Measurements from ENCODE around the gene SQOR. TPM values are rescaled to one million over a fixed set of nuclear protein-coding genes. Genes with fewer than 3 reads are reported as not detected.
"Not testable (repeated sequence)": the region's sequence is repeated elsewhere in the genome, so short reads cannot be mapped to it uniquely, and the experiment has no call there.

The SQOR gene
- total RNA-seq, 4 donors from 2014 or later = 49.8 to 80.4 (median 67.8) TPM

DNA sequence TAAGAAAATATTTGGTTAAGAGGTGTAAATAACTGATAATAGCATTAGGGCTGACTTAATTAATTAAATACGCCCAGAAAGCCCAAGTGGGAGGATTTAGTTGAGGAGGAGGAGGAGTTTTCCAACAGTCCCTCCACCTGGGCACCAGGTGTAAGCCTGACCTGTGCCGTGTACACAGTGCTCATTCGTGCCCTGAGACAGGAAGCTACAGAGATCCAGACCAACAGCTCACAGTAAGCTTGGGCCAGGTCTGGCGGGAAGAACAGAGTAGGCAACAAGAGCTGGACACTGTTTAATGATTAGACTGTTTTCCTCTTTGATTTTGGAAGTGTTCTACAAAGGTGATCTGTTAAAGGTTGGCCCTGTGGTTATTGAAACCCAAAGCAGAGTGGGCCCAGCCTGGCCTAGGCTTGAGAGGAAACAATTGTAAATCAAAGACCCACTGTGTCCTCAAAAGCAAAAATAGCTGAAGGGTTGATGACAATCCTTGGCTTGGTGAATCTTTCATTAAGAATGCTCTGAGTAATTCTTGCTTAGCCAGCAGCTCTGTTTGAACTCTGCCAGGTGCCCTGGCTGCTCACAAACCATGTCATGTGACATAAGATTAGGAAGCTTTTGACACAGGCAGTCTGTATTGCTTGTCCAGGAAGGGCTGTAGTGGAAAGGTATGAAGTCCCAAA is 13.8 kb downstream of the SQOR start:
- WGBS = 93% methylated on average over 4 of the region's 4 CpGs
- intact Hi-C loops (cut with DNase I) = no loop called here
- no peak for TF ChIP-seq POLR2AphosphoS5 (IDR thresholded peaks at IDR 0.05)
- TF ChIP-seq POLR2A (IDR thresholded peaks at IDR 0.05; ENCODE audit: low read depth) = no peak
- TF ChIP-seq, protein P1, sequence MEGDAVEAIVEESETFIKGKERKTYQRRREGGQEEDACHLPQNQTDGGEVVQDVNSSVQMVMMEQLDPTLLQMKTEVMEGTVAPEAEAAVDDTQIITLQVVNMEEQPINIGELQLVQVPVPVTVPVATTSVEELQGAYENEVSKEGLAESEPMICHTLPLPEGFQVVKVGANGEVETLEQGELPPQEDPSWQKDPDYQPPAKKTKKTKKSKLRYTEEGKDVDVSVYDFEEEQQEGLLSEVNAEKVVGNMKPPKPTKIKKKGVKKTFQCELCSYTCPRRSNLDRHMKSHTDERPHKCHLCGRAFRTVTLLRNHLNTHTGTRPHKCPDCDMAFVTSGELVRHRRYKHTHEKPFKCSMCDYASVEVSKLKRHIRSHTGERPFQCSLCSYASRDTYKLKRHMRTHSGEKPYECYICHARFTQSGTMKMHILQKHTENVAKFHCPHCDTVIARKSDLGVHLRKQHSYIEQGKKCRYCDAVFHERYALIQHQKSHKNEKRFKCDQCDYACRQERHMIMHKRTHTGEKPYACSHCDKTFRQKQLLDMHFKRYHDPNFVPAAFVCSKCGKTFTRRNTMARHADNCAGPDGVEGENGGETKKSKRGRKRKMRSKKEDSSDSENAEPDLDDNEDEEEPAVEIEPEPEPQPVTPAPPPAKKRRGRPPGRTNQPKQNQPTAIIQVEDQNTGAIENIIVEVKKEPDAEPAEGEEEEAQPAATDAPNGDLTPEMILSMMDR (IDR thresholded peaks at IDR 0.05) = no peak
- TF ChIP-seq EP300 (IDR thresholded peaks at IDR 0.05) = no peak

DNA sequence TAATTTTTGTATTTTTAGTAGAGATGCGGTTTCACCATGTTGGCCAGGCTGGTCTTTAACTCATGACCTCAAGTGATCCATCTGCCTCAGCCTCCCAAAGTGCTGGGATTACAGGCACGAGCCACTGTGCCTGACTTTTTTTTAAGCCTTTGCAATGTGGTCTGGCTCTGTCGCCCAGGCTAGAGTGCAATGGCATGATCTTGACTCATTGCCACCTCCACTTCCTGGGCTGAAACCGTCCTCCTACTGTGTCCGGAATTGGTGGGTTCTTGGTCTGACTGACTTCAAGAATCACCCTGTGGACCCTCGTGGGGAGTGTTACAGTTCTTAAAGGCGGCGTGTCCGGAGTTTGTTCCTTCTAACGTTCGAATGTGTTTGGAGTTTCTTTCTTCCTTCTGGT is 15.2 kb downstream of the SQOR start:
- H3K27ac ChIP-seq (replicated peaks in 1 of 4); H3K4me3 ChIP-seq; H3K27me3 ChIP-seq; H3K36me3 ChIP-seq; DNase-seq (ENCODE audit: extremely low spot score); H3K9me3 ChIP-seq; intact Hi-C loops (cut with DNase I): not testable (repeated sequence)
- 89% methylated on average over 8 of the region's 11 CpGs for WGBS
- H3K4me1 ChIP-seq = peaks cover 36 to 64% (median 59%) of the 10 kb centered on the region in 4 donors

More for the DNA sequence above, 13.8 kb downstream of the SQOR start:
- Histone ChIP-seq H3K27ac (replicated peaks in 1 of 4) (no peak overlapping the region), H3K27me3 (no peaks in the 10 kb centered on the region), H3K36me3 (peaks cover 0 to 7% (median 0%) of the 10 kb centered on the region in 4 donors), H3K4me3 (no peak overlapping the region), H3K9me3 (no peaks in the 10 kb centered on the region), H3K4me1 (peaks cover 29 to 58% (median 54%) of the 10 kb centered on the region in 4 donors)
- no peak for DNase-seq (ENCODE audit: extremely low spot score)

DNA sequence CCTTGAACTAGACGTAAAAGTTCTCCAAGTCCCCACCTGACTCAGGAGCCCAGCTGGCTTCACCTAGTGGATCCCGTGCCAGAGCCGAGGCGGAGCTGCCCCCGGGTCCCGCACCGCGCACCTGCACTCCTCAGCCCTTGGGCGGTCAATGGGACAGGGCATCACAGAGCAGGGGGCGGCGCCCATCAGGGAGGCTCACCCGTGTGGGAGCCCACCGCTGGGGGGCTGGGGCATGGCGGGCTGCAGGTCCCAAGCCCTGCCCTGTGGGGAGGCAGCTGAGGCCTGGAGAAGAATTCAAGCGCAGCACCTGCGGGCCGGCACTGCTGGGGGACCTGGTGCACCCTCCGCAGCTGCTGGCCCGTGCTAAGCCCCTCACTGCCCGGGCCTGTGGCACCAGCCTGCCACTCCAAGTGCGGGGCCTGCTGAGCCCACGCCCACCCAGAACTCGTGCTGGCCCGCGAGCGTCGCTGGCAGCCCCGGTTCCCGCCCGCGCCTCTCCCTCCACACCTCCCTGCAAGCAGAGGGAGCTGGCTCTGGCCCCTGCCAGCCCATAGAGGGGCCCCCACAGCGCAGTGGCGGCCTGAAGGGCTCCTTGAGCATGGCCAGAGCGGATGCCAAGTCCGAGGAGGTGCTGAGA is 16.2 kb downstream of the SQOR start:
- H3K9me3 ChIP-seq = no peaks in the 10 kb centered on the region
- no peak overlapping the region for H3K4me3 ChIP-seq
- no peaks in the 10 kb centered on the region for H3K27me3 ChIP-seq
- no peak overlapping the region for H3K27ac ChIP-seq (replicated peaks in 1 of 4)
- intact Hi-C loops (cut with DNase I) = no loop called here
- H3K4me1 ChIP-seq = peaks cover 26 to 54% (median 50%) of the 10 kb centered on the region in 4 donors
- 98% methylated on average over 24 of the region's 35 CpGs for WGBS
- DNase-seq (ENCODE audit: extremely low spot score) = no peak
- TF ChIP-seq, protein P1 (IDR thresholded peaks at IDR 0.05) = no peak
- TF ChIP-seq EP300 (IDR thresholded peaks at IDR 0.05) = no peak
- TF ChIP-seq POLR2AphosphoS5 (IDR thresholded peaks at IDR 0.05) = no peak
- peaks cover 0 to 7% (median 0%) of the 10 kb centered on the region in 4 donors for H3K36me3 ChIP-seq

DNA sequence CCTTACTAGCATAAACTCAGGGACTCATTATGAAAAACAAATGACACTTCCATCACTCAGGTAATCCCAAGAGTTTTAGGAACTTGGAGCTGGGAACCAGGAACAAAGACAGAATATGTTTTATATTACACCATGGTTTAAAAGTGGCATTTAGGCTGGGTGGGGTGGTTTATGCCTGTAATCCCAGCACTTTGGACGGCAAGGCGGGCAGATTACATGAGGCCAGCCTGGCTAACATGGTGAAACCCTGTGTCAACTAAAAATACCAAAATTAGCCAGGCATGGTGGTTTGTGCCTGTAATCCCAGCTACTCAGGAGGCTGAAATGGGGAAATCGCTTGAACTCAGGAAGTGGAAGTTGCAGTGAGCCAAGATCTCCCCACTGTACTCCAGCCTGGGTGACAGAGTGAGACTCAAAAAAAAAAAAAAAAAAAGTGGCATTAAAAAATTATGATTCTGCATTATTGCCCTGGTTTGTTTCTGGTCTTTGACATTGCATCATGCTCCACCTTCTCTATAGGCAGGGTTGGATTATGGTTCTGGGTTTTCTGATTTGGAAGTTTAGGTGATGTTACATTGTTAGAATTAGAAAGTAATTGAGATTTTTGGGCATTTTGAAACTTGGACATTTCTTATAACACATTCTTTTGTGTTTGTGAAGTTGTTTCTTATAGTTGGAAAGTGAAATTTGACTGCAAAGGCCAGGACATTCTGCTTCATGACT is 19.0 kb downstream of the SQOR start:
- H3K4me1 ChIP-seq = peaks cover 25 to 49% (median 44%) of the 10 kb centered on the region in 4 donors
- DNase-seq (ENCODE audit: extremely low spot score) = no peak
- no peak for TF ChIP-seq EP300 (IDR thresholded peaks at IDR 0.05)
- TF ChIP-seq, protein P1 (IDR thresholded peaks at IDR 0.05) = no peak
- no peak for TF ChIP-seq POLR2AphosphoS5 (IDR thresholded peaks at IDR 0.05)
- TF ChIP-seq POLR2A (IDR thresholded peaks at IDR 0.05; ENCODE audit: low read depth) = no peak
- no peak overlapping the region for H3K27ac ChIP-seq (replicated peaks in 1 of 4)
- no peak overlapping the region for H3K4me3 ChIP-seq
- H3K36me3 ChIP-seq = peaks cover 0 to 10% (median 0%) of the 10 kb centered on the region in 4 donors
- intact Hi-C loops (cut with DNase I) = no loop called here
- H3K9me3 ChIP-seq = no peaks in the 10 kb centered on the region
- H3K27me3 ChIP-seq = no peaks in the 10 kb centered on the region
- 48% methylated on average over 3 of the region's 3 CpGs for WGBS

DNA sequence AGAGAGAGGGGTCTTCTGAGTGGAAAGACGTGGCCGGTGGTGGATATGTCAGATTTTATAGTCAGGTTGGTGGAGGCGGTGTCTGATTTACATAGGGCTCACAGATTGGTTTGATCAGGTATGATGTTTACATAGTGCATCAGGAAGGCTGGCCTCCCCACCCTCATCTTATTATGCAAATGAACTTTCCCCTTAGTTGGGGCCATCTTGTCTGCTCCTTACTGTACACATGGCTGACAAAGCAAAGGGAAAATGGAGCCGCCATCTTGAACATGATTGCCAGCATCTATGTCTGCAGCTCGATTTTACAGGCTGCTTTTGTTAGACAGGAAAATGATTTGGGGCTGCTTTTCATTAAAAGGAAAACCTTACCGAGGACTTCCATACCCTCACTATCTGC is 19.9 kb downstream of the SQOR start:
- DNase-seq (ENCODE audit: extremely low spot score) = no peak
- Histone ChIP-seq H3K4me3 (no peak overlapping the region), H3K27ac (replicated peaks in 1 of 4) (no peak overlapping the region), H3K9me3 (no peaks in the 10 kb centered on the region), H3K36me3 (peaks cover 0 to 19% (median 0%) of the 10 kb centered on the region in 4 donors), H3K4me1 (peaks cover 16 to 47% (median 43%) of the 10 kb centered on the region in 4 donors), H3K27me3 (no peaks in the 10 kb centered on the region)
- TF ChIP-seq POLR2A (IDR thresholded peaks at IDR 0.05; ENCODE audit: low read depth) (no peak), POLR2AphosphoS5 (IDR thresholded peaks at IDR 0.05) (no peak), EP300 (IDR thresholded peaks at IDR 0.05) (no peak)
- TF ChIP-seq, protein P1 (IDR thresholded peaks at IDR 0.05) = no peak
- 91% methylated on average over 6 of the region's 6 CpGs for WGBS
- intact Hi-C loops (cut with DNase I) = no loop called here
